CD4-positive, alpha-beta T cell treated with Interleukin-12 subunit alpha and Interleukin-12 subunit beta, for 1 hour (primary cell): ENCODE data around the gene P2RX1.
A peak's percentile ranks its signal among the peaks of the same experiment; 100 is the strongest.

Experiments
- DNase-seq: peaks from one replicate; pipeline ENCODE4 v3.0.0-alpha.2; 2020

Gene P2RX1

GRCh38 chr17:3903051-3903825, 13.0 kb downstream of the P2RX1 start:
- DNase-seq, result no peak

- DNase-seq, result no peak
Measured at GRCh38 chr17:3900646-3901045, 15.6 kb downstream of the P2RX1 start.

- no peak for DNase-seq
Measured at GRCh38 chr17:3897731-3898130, 18.5 kb downstream of the P2RX1 start.

GRCh38 chr17:3896968-3897235, 19.4 kb downstream of the P2RX1 start:
- no peak for DNase-seq

- DNase-seq, result no peak
Measured at GRCh38 chr17:3896108-3896967, 19.9 kb downstream of the P2RX1 start.

- no peak for DNase-seq
Measured at GRCh38 chr17:3895354-3895753, 20.9 kb downstream of the P2RX1 start.

GRCh38 chr17:3894911-3895343, 21.3 kb downstream of the P2RX1 start:
- DNase-seq, result no peak

GRCh38 chr17:3894188-3894587, 22.1 kb downstream of the P2RX1 start:
- DNase-seq, result no peak

- DNase-seq, result no peak
Measured at GRCh38 chr17:3893720-3894116, 22.5 kb downstream of the P2RX1 start.

- peak; percentile 91 for DNase-seq
Measured at GRCh38 chr17:3893003-3893719, 23.1 kb downstream of the P2RX1 start, which contains the start of gene CAMKK1. Gene CAMKK1 (minus strand): TSS chr17:3893053. CDS start chr17:3885687, 7,366 bp downstream.

GRCh38 chr17:3892095-3892998, 23.9 kb downstream of the P2RX1 start:
- peak; percentile 84 for DNase-seq

- no peak for DNase-seq
Measured at GRCh38 chr17:3891626-3892094, 24.6 kb downstream of the P2RX1 start.

- DNase-seq, result no peak
Measured at GRCh38 chr17:3890878-3891219, 25.4 kb downstream of the P2RX1 start.

GRCh38 chr17:3890082-3890877, 26.0 kb downstream of the P2RX1 start:
- no peak for DNase-seq

- no peak for DNase-seq
Measured at GRCh38 chr17:3889325-3890012, 26.8 kb downstream of the P2RX1 start.

GRCh38 chr17:3888343-3889171, 27.7 kb downstream of the P2RX1 start:
- no peak for DNase-seq

GRCh38 chr17:3887804-3888203, 28.5 kb downstream of the P2RX1 start:
- no peak for DNase-seq

GRCh38 chr17:3887394-3887793, 28.9 kb downstream of the P2RX1 start:
- DNase-seq, result no peak

GRCh38 chr17:3886776-3887175, 29.5 kb downstream of the P2RX1 start:
- DNase-seq, result peak; percentile 30

- no peak for DNase-seq
Measured at GRCh38 chr17:3885970-3886369, 30.3 kb downstream of the P2RX1 start.
